GM18861 (cell line): ENCODE measurements around the gene FRMD4A.
"Not testable (repeated sequence)": the region's sequence is repeated elsewhere in the genome, so short reads cannot be mapped to it uniquely, and the experiment has no call there.

Experiments used
- ATAC-seq: cut with Tn5 transposase; IDR thresholded peaks from one replicate; pipeline ENCODE4 v1.9.1; 2021; ENCODE audit not compliant: unreplicated experiment

Gene FRMD4A

DNA sequence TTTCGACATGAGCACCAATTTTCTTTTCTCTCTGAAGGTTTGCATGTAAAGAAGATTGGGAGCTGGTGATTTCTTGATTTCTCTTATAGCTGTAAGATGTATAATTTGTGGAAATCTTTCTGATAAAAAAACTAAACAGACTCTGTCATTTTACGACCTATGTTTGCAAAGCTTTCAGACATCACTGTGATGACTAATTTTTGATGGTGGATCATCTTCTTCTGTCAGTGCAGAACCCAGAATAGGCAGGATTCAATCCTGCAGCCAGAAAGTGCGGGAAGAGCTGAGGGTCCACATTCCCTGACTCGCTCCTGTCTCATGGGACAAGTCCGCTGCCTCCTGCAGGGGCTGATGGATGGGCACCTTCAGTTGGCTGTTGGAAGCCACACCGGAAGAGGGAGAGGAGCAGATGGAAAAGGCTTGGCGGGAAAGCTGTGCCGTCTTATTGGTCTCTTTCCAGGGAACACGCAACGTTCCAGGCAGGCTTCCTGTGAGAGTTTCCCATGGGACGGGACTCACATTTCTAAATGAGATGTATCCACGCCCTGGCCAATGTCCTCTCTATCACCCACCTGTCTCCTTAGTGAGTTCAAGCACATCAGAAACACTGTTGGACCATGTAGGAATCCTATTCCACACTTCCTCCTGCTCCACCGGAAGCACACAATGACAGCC is 557.1 kb downstream of the FRMD4A start:
- ATAC-seq, result no peak

DNA sequence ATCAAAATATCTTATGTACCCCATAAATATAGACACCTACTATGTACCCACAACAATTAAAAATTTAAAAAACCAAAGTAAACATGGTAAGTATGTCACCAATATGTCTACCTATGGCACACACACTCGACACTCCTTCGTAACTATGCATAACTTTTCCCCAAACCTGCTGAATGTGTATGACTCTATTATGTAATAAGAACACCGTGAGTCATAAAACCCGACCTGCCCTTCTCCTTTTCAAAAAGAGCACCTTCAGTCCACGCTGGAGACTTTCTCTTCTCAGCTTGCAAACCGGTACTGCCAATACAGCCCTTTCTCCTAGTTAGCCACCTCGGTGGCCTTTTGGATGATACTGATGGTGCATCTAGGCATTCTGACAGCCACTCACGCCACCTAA is 557.7 kb downstream of the FRMD4A start:
- ATAC-seq, result no peak

DNA sequence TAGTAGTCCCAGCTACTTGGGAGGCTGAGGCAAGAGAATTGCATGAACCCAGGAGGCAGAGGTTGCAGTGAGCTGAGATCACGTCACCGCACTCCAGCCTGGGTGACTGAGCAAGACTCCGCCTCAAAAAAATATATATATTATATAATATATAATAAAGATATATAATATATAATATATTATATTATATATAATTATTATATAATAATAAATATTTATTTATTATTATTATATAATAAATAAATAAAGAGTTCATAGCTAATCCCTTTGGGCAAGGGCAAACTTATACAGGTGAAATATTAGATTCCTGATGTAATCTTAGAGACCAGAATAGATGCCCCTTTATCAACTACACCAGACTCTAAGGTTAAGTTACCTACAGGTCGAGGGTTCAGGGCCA is 558.7 kb downstream of the FRMD4A start:
- ATAC-seq, result no peak

DNA sequence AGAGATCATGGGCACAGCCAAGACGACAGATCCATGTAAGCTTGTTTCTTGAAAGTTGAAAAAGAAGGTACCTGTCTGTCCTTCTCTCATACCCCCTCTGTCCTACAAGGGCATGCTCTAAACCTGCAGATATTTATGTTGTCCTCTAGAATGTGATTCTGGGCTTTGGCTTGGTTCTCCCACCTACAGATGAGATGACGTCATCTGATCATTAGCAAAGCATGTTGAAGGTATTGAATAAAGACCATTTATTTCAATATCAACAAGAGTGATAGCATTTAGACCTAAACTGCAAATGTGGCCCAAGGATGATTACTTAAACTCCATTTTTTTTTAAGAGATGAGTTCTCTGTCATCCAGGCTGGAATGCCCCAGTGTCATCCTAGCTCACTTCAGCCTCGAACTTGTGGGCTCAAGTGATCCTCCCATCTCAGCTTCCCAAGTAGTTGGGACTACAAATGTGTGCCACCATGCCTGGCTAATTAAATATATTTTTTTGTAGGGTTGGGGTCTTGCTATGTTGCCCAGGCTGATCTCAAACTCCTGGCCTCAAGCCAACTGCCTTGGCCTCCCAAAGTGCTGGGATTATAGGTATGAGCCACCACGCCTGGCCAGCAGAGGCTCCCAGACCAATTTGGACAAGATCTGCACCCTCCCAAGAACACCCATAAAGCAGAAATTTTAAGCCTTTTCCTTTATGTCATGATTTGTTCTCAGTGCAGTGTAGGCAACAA is 559.8 kb downstream of the FRMD4A start:
- no peak for ATAC-seq

DNA sequence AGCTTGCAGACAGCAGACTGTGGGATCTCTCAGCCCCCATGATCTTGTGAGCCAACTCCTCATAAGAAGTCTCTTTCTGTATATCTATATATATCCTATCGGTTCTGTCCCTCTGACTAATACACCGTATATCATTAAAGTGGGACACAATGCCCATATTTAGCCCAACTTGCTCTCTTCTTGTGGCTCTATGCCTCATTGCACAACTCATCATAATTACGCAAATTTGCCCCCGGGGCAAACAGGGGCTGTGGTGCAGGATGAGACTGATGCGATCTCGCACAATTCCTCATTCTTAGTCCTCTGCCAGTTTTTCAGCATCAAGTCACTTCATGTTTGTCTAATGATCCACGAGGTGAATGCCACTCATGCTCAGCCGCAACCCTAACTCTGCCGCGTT is 560.8 kb downstream of the FRMD4A start:
- ATAC-seq, result peak; percentile 50

DNA sequence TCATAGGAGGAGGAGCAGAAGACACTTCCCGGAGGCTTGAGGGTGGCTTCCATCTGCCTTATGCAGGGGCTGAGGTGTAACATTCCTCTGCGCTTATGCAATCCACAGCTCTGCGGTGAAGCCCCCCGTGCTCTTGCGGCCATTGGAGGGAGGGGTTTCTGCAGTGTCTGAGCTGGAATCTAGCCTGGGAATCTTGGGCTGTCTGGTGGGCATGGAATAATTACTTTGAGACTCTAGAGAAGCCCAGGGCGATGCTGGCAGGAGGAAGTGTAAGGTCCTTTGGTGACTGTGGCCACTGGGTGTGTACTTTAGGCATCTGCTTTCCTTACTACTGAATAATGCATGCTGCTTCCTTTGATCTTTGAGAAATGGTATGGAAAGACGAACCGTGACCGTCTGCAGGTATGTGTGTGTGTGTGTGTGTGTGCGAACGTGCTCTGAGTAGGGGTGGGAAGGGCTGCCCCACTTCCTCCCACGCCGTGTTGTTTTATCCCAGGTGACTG is 563.0 kb downstream of the FRMD4A start:
- ATAC-seq, result no peak

DNA sequence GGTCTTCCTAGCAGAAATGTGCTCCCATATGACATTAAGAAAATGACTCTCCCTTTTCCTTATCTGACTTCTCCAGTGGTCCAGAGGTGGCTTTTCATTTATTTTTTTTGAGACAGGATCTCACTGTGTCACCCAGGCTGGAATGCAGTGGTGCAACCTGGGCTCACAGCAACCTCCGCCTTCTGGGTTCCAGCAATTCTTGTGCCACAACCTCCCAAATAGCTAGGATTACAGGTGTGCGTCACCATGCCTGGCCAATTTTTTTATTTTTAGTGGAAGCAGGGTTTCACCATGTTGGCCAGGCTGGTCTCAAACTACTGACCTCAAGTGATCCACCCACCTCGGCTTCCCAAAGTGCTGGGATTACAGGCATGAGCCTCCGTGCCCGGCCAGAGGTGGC is 563.6 kb downstream of the FRMD4A start:
- ATAC-seq, result not testable (repeated sequence)

DNA sequence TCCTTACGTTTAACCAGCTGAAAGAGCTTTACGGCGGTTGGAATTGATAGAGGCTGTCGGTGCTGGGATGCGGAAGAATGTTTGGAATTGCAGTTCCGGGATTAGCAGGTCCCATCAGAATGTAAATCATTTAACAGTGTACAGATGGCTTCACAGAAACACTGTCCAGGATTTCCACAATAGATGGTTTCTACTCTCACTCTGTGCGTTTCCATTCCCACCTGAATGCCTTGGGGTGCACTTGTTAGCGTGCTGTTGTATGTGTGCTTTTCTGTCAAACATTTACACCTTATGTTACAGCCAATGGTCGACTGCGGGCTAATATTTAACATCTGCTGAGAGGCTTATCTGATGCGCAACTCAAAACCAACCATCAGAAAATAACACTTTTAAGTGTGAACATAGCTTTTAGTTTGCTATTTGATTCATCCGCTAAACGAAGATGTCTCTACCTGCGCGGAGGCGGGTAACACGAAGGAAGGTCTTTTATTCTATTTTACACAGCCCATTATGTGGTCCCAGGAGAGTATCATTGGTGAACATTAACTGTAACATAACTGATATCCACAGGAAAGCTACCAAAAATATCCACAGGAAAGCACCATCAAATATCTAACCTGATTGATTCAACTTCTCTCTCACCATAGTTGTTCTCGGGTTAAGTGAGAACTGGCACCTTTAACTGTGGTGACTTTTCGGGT is 564.9 kb downstream of the FRMD4A start:
- peak; percentile 64 for ATAC-seq

DNA sequence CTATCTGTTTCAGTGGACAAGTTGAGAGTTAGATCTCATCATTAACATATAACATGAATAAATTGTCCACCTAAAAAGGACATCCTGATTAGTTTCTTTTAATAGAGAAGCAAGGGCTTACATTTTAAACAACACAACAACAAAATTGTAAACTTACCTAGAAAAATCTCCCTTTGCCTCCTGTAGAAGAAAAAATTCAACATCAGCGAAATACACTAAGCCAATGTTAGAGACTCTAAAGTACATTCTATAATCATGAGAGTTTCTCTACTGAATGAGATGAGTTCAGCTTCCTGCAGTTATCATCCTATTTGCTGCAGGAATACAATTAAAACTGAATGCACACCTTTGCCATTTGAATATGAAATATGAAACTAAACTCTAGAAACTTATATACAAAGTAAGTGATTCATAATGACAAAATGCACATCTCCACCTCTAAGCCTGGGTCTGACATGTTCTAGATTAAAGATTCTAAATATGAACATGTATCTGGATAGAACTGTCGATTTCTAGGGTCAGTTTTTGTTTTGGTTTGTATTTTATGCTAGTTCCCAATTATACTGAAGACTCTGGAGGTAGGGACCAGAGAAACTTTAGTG is 569.1 kb downstream of the FRMD4A start:
- no peak for ATAC-seq

DNA sequence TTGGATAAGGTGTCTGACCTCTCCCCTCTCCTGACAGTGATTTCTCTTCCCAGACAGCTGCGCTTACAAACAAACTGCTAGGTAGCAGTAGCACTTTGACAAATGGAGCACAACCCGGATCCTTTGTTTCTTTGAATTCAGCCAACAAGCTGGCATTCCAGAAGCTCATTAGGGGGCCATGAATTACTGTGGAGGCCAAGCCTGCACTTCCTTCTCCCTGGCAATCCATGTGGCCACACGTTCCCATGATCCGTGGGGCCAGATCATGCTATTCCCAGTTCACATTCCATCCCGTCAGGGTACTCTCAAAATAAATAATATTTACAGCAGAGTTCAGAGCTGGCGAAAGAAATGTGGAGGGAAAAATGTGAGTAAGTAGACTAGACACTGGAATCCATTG is 571.6 kb downstream of the FRMD4A start:
- ATAC-seq, result no peak

DNA sequence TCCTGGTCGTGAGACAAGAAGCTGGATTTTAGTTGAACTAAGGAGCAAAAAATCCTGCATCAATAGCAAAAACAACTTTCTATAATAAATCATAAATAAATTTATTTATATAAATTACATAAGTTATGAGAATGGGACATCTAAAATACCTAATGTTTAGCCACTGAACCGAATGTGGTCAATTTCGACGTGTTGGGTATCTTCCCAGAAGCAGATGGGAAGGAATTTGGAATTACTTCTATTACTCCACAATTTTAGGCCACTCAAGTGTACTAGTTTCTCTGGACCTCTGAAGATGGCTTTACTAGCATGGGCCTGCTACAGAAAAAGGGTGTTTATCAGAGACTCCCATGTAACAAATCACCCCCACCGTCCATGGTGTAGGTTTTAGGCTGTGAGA is 572.0 kb downstream of the FRMD4A start:
- ATAC-seq, result no peak

DNA sequence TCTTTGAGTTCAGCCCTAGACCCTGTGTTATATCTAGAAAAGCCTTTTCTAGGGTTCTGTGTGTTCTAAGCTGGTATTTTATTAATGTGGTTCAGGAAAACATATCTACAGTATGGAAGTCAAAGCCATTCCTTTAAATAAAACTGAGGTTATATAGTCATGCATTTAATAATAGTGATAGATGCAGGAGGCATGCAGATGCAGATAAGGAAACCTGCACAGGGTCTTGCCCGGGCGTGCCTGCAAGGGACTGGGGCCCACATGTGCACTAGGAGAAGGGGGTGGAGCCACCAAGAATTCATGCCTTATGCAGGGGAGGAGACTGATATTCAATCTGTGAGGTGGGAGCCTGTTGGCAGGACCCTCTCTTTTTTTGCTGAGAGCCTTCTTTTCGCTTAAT is 572.4 kb downstream of the FRMD4A start:
- no peak for ATAC-seq

DNA sequence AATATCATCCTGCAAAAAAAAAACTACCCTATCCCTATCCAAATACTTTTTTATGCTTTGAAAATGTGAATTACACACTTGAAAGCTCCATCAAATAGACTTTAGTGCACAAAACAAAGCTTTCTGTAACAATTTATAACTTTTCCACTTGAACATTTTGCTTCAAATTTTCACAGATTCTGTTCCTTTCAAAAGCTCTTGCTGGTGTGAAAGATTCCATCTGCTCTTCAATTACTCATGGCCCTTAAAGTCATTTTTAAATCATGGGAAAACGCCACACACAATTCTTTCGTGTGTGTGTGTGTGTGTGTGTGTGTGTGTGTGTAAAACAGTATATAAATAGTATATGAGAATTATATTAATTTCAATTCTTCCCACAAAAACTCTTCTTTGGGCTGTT is 576.4 kb downstream of the FRMD4A start:
- no peak for ATAC-seq

DNA sequence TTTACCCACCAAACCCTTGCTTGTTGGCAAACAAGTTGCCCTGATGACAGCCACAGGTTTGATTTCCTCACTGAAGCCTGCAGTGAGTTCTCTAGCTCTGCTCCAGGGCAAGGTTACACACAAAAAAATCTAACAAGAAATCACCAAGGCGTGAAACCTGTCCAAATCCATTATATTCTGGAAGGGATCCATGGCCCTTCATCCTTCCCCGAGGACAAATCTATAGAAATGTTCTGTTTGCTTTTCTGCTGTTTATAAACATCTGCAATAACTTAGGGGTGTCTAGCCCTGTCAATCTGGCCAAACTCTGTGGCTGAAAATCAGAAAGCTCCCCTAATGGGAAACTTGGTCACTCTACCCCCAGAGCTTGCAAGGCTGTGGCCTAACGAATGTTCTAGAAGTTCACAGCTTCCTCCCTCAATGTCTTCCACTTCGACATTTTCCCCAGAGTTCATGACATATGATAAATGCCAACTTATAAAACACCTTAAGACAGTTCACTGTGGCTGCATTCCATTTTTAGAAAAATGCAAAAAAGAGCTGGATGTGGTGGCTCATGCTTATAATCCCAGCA is 579.4 kb downstream of the FRMD4A start:
- ATAC-seq, result no peak

DNA sequence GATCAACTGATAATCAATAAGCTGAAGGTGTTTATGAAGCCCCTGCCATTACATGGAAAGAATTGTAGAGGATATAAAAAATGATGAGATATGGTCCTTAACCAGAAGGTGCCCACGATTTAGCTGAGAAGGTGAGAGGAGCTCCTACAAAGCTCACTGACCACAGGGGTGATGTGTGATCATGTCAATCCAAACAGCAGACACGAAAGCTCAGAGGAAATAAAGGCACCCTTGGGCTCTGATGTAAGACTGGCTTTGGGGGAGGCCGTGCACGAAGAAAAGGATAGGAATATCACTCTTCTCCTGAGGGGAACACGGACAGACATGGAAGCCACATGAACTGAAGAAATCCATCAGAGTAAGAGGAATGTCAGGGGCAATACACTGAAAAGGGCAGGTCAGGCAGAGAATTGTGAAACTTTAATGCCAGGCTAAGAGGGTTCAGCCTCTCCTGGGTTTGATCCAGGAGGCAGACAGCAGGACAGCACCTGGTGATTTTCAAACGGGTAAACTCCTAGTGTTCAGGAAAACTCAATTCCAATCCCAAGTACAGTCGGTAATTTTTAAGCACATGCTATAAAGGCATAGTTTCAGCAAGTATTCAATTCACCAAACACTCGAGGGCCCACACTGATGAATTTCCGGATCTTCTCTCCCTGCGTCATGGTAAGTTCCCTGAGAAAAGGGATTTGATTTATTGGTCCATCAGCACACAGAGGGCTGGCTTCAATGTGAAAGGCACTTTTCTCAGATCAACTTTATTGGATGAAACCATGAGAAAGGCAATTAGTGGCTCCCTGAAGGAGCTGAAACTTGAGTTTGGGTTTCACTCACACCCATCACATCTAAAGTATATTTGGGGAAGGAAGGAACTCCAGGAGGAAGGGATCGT is 580.2 kb downstream of the FRMD4A start:
- ATAC-seq, result no peak

DNA sequence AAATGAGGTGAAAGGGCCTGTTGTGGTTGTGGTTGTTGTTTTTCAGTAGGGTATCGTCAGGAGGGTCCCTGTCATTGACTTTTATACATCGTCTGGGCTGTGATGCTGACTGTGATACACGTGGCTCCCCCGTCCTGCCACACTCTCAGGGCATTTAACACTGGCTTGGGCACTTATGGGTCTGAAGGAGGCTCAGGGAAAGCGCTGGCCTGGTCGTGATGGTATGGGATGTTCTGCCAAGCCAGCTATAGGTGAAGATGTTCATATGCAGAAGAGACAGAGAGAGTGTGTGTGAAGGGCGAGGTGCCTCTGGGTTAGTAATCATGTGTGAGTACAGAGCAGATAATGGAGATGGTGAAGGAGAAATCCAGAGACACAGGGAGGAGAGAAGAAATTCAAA is 585.5 kb downstream of the FRMD4A start:
- ATAC-seq, result no peak

DNA sequence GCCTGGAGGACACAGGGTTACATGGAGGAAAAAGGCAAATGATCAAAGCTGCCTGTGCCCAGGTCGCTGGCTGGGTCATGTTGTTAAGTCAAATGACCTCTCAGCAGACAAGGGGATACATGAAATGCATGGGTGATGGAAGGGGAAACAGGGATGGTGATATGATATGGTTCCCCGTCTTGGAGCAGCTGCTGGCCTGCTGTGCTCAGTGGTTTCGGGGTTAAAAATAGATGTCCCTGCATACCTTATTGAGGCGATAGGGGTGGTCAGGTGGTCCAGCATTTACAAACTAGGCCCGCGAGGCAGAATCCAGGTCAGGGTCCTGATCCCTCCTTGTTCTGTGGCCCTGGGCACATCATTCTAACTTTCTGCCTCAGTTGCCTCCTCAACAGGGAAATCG is 586.8 kb downstream of the FRMD4A start:
- ATAC-seq, result no peak

DNA sequence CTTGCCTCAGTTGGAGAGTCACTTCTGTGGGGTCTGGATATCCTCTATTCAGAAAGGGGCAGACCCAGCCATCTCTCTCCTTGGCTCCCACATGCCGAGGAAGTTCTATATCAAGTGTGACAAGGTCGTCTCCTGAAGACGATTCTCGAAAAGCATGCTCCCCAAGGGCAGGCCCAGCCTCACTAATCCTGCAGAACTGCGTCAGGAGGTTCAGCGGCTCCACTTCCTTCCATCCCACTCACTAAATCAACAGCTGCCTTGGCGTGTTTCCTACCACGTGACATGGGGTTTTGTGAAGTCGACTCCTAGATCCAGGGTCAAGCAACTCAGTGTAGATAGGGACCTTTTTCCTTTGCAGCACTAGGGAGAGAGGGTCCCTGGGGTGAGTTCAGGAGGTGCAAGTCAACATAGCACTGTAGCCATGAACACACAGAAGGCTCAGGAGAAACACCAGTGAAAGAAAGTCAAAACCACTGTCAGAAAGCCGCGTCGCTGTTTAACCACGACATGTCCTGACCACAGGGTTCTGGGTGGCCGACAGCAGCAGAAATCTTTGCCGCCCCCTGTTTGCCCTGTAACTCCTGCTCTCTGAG is 587.5 kb downstream of the FRMD4A start:
- ATAC-seq, result no peak

DNA sequence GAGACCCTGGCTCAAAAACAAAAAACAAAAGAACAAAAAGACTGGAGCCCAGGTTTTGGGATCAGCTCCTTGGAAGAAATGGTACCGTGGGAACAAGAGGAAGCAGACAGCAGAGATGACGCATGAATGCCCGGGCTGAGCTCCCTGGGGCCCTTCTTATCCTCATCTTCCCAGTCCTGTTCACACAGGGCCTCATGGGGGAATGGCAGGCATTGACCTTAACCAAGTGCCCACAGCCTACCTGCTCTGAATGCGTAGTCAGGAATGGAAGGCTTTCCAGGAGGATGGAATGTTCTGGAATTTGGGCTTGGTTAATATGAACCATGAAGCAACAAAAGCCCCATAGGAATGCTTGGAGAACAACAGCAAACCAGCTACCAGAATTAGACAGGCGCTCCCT is 589.3 kb downstream of the FRMD4A start:
- no peak for ATAC-seq

DNA sequence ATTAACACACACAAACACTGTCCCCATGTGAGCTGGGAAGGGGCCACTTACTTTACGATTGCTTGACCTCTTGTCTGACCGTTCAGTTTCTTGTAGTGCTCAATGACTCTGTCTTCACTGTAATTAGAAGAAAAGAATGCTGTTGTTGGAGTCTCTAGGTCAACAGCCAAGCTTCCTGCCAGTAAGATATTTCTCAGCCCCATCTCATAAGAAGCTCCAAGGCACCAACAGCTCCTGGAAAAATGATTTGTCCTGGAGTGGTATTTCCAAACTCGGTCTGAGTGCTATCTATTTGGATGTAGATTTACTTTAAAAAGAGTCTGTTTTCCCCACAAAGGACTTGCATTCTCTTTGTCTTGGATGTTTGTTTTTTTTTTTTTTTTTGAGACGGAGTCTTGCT is 590.3 kb downstream of the FRMD4A start:
- no peak for ATAC-seq
